Neural progenitor cell (in vitro differentiated cells): ENCODE data around the gene WDR37. TPM values are rescaled to one million over a fixed set of nuclear protein-coding genes. Genes with fewer than 3 reads are reported as not detected.

Source experiments
- DNase-seq: peaks from one replicate; pipeline ENCODE4 v3.0.0-alpha.2; 2016; ENCODE audit warnings: low spot score
- H2AFZ ChIP-seq: fragments of 200-600 bp; sonication (generic); replicated peaks from 2 replicates; pipeline ENCODE4 v1.6.1; 2016; ENCODE audit warnings: antibody characterized with exemption
- H3F3A ChIP-seq: fragments of 200-600 bp; sonication (generic); 2 replicates; pipeline ENCODE4 v1.6.1; 2016; ENCODE audit warnings: antibody characterized with exemption, low read depth
- H3K27ac ChIP-seq: fragments of 200-600 bp; sonication (generic); 2 replicates; pipeline ENCODE4 v1.5.1; 2016; ENCODE audit warnings: mild to moderate bottlenecking
- H3K27me3 ChIP-seq: fragments of 200-600 bp; sonication (generic); 2 replicates; pipeline ENCODE4 v1.6.1; 2016; ENCODE audit warnings: mild to moderate bottlenecking, moderate library complexity
- H3K36me3 ChIP-seq: fragments of 200-600 bp; sonication (generic); 2 replicates; pipeline ENCODE4 v1.5.1; 2016
- H3K4me1 ChIP-seq: fragments of 200-600 bp; sonication (generic); 2 replicates; pipeline ENCODE4 v1.6.1; 2016; ENCODE audit warnings: mixed run types
- H3K4me2 ChIP-seq: fragments of 200-600 bp; sonication (generic); 2 replicates; pipeline ENCODE4 v1.6.1; 2016
- H3K4me3 ChIP-seq: fragments of 200-600 bp; sonication (generic); 2 replicates; pipeline ENCODE4 v1.5.1; 2016
- H3K79me2 ChIP-seq: fragments of 200-600 bp; sonication (generic); 2 replicates; pipeline ENCODE4 v1.6.1; 2016; ENCODE audit warnings: low read depth
- H3K9ac ChIP-seq: fragments of 200-600 bp; sonication (generic); 2 replicates; pipeline ENCODE4 v1.6.1; 2016
- H3K9me3 ChIP-seq: fragments of 200-600 bp; sonication (generic); 2 replicates; pipeline ENCODE4 v1.5.1; 2016; ENCODE audit warnings: low read depth
- H4K20me1 ChIP-seq: fragments of 200-600 bp; sonication (generic); 2 replicates; pipeline ENCODE4 v1.6.1; 2016; ENCODE audit warnings: low read depth
- H3K27ac Mint-ChIP-seq: 3 replicates; pipeline ENCODE4 v1.8.0; 2021; ENCODE audit warnings: mixed read lengths
- H3K27me3 Mint-ChIP-seq: 2 replicates; pipeline ENCODE4 v1.8.0; 2022; ENCODE audit warnings: low read depth, mild to moderate bottlenecking, inconsistent platforms, moderate library complexity, mixed read lengths; ENCODE audit not compliant: insufficient read depth
- H3K36me3 Mint-ChIP-seq: 3 replicates; pipeline ENCODE4 v1.8.0; 2021; ENCODE audit warnings: mixed read lengths
- H3K4me1 Mint-ChIP-seq: 3 replicates; pipeline ENCODE4 v1.8.0; 2021; ENCODE audit warnings: mixed read lengths
- H3K4me3 Mint-ChIP-seq: 3 replicates; pipeline ENCODE4 v1.8.0; 2021; ENCODE audit warnings: mild to moderate bottlenecking, moderate library complexity, mixed read lengths
- H3K9me3 Mint-ChIP-seq: 3 replicates; pipeline ENCODE4 v1.8.0; 2020; ENCODE audit warnings: mixed read lengths
- EZH2 ChIP-seq: fragments of 200-600 bp; sonication (generic); IDR thresholded peaks from 2 replicates; pipeline ENCODE4 v1.6.1; 2017; ENCODE audit warnings: antibody characterized with exemption, mild to moderate bottlenecking, moderate library complexity
- EZH2phosphoT487 ChIP-seq: fragments of 200-600 bp; sonication (generic); IDR thresholded peaks from 2 replicates; pipeline ENCODE4 v1.6.1; 2017; ENCODE audit warnings: antibody characterized with exemption
- total RNA-seq: library from RNA; depleted of rRNA; stranded (reverse); fragments of >200 nt; gene quantifications from 2 replicates; pipeline ENCODE4 v1.2.3, GENCODE V29; 2015; ENCODE audit warnings: low replicate concordance
- TF ChIP-seq, protein P1 (sequence below): fragments of 200-600 bp; sonication (generic); IDR thresholded peaks from 2 replicates; pipeline ENCODE4 v1.5.1; 2017; ENCODE audit warnings: antibody characterized with exemption, mild to moderate bottlenecking

WDR37 gene
- total RNA-seq, 1 donor from 2014 or later: 14.7 TPM

DNA sequence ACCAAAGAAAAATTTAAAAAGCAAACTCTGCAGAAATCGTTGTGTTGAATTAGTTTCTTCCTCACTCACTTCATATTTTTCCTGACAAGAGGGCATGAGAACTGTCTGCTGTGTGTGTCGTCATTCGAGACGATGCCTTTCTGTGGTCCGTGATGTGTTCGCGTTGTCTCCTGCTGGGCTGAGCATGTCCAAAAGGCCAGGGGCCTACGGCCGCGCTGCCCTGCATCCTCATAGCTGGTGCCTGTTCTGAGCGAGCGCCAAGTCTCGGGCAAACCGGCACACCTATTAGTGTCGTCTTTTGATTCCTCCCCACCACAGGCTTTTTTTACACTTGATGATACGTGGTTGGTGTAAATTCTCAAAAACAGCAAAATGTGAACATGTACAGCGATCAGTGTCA, 27.4 kb downstream of the WDR37 start:
- H3K4me3 Mint-ChIP-seq: no peak overlapping the region
- H3K79me2 ChIP-seq: no peaks in the 10 kb centered on the region
- H3K27me3 Mint-ChIP-seq: peaks cover 2% of the 10 kb centered on the region
- H2AFZ ChIP-seq: no peak overlapping the region
- H3K36me3 ChIP-seq: peaks cover 4% of the 10 kb centered on the region
- H3K9me3 Mint-ChIP-seq: no peaks in the 10 kb centered on the region
- H3K27ac ChIP-seq: no peak overlapping the region
- DNase-seq: no peak
- no peaks in the 10 kb centered on the region for H3K9me3 ChIP-seq
- H3K27ac Mint-ChIP-seq: no peak overlapping the region
- H3K4me3 ChIP-seq: no peak overlapping the region
- no peaks in the 10 kb centered on the region for H3K4me1 ChIP-seq
- H3K4me2 ChIP-seq: no peak overlapping the region
- H3K36me3 Mint-ChIP-seq: peaks cover 26% of the 10 kb centered on the region
- TF ChIP-seq, protein P1, sequence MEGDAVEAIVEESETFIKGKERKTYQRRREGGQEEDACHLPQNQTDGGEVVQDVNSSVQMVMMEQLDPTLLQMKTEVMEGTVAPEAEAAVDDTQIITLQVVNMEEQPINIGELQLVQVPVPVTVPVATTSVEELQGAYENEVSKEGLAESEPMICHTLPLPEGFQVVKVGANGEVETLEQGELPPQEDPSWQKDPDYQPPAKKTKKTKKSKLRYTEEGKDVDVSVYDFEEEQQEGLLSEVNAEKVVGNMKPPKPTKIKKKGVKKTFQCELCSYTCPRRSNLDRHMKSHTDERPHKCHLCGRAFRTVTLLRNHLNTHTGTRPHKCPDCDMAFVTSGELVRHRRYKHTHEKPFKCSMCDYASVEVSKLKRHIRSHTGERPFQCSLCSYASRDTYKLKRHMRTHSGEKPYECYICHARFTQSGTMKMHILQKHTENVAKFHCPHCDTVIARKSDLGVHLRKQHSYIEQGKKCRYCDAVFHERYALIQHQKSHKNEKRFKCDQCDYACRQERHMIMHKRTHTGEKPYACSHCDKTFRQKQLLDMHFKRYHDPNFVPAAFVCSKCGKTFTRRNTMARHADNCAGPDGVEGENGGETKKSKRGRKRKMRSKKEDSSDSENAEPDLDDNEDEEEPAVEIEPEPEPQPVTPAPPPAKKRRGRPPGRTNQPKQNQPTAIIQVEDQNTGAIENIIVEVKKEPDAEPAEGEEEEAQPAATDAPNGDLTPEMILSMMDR: no peak
- TF ChIP-seq EZH2: no peak
- TF ChIP-seq EZH2phosphoT487: no peak
- H3K4me1 Mint-ChIP-seq: no peaks in the 10 kb centered on the region
- H3K9ac ChIP-seq: no peak overlapping the region
- H3F3A ChIP-seq: no peaks in the 10 kb centered on the region
- H3K27me3 ChIP-seq: no peaks in the 10 kb centered on the region
- H4K20me1 ChIP-seq: no peaks in the 10 kb centered on the region

DNA sequence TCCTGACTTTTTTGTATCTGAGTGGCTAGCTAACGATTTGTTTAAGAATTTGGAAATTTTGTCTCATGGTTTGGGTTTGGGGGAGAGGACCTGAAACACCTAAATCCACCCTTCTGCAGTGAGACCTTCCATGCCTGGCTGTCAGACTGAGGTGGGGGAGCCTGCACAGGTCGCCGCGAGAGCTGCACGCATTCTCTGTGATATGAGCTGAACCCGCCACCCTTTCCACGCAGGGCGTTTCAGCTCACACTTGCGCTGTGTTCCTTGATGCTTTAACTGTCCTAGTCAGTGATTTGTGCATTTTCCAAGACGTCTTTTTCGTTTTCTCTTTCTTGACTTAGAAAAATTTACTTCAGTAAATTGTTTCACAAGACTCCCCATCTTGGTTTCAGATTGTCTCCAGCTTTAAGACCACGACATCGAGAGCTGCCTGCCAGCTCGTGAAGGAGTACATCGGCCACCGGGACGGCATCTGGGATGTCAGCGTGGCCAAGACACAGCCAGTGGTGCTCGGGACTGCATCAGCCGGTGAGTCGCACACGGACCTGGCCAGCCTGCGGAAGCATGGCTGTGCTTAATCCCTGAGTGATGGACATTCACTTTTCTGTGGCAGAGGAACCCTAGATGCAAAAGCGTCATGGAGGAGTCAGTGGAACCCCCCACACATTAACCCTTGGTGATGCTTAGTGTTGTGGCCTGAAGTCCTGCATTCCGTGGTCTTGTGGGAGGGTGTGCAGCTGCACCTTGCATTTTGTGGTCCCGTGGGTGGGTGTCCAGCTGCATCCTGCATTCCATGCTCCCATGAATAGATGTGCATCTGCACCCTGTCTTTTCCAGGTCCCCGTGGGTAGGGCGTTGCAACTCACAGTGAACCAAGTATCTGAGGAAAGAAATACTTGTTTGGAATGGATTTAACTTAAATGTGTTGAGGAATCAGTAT, 28.1 kb downstream of the WDR37 start:
- no peaks in the 10 kb centered on the region for H4K20me1 ChIP-seq
- H3K9me3 Mint-ChIP-seq: no peaks in the 10 kb centered on the region
- no peak overlapping the region for H3K4me3 ChIP-seq
- H3K36me3 ChIP-seq: peaks cover 4% of the 10 kb centered on the region
- no peaks in the 10 kb centered on the region for H3K79me2 ChIP-seq
- no peaks in the 10 kb centered on the region for H3F3A ChIP-seq
- no peaks in the 10 kb centered on the region for H3K27me3 ChIP-seq
- peaks cover 2% of the 10 kb centered on the region for H3K27me3 Mint-ChIP-seq
- H3K27ac Mint-ChIP-seq: no peak overlapping the region
- H2AFZ ChIP-seq: no peak overlapping the region
- H3K36me3 Mint-ChIP-seq: peaks cover 26% of the 10 kb centered on the region
- no peaks in the 10 kb centered on the region for H3K4me1 Mint-ChIP-seq
- no peak overlapping the region for H3K4me3 Mint-ChIP-seq
- no peak overlapping the region for H3K27ac ChIP-seq
- H3K9me3 ChIP-seq: no peaks in the 10 kb centered on the region
- no peak for DNase-seq
- no peak overlapping the region for H3K4me2 ChIP-seq
- TF ChIP-seq EZH2 (no peak), EZH2phosphoT487 (no peak)
- TF ChIP-seq, protein P1: no peak
- H3K9ac ChIP-seq: no peak overlapping the region
- H3K4me1 ChIP-seq: no peaks in the 10 kb centered on the region

DNA sequence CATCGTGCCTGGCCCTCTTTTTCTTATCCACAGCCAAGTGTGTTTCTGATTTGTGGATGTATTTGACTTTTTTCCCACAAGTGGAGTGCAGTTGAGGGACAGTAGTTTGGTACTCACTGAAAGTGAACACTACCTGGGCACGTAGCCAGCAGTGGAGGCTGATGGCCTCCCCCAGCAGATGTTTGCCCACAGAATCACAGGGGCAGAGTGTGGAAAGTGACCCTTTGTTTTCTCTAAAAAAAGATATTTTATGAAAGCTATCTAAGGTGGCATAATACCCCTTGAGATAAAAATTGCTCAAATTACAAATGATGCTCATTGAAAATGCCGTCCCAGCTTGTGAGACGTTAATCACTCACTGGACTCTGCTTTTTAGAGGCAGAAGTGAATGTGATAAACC, 29.1 kb downstream of the WDR37 start:
- H3K9me3 ChIP-seq: no peaks in the 10 kb centered on the region
- Mint-ChIP-seq H3K4me1 (no peaks in the 10 kb centered on the region), H3K4me3 (no peak overlapping the region), H3K27ac (no peak overlapping the region), H3K27me3 (peaks cover 2% of the 10 kb centered on the region), H3K36me3 (peaks cover 25% of the 10 kb centered on the region), H3K9me3 (no peaks in the 10 kb centered on the region)
- H3K4me3 ChIP-seq: no peak overlapping the region
- H3K27ac ChIP-seq: no peak overlapping the region
- TF ChIP-seq, protein P1: no peak
- no peak for TF ChIP-seq EZH2
- no peak for TF ChIP-seq EZH2phosphoT487
- no peaks in the 10 kb centered on the region for H4K20me1 ChIP-seq
- H3F3A ChIP-seq: no peaks in the 10 kb centered on the region
- no peaks in the 10 kb centered on the region for H3K27me3 ChIP-seq
- H3K4me2 ChIP-seq: no peak overlapping the region
- H3K79me2 ChIP-seq: no peaks in the 10 kb centered on the region
- peaks cover 4% of the 10 kb centered on the region for H3K36me3 ChIP-seq
- no peak overlapping the region for H2AFZ ChIP-seq
- DNase-seq: no peak
- no peaks in the 10 kb centered on the region for H3K4me1 ChIP-seq
- H3K9ac ChIP-seq: no peak overlapping the region
